Stimulated activated CD4-positive, alpha-beta T cell treated with anti-CD3 and anti-CD28 coated beads, Interleukin-2, amount 100 ng/mL, for 4 hours (primary cell): ENCODE data around the gene VBP1.
A peak's percentile ranks its signal among the peaks of the same experiment; 100 is the strongest.
"Not testable (repeated sequence)": the region's sequence is repeated elsewhere in the genome, so short reads cannot be mapped to it uniquely, and the experiment has no call there.

Experiments used
- DNase-seq: peaks from one replicate; pipeline ENCODE4 v3.0.0-alpha.2; 2020; ENCODE audit warnings: low read depth

Gene VBP1

GRCh38 chrX:155263854-155264628 is 47.8 kb downstream of the VBP1 start, which contains the start of gene RAB39B:
Gene RAB39B, minus strand, starts transcription at chrX:155264491. Its CDS starts 203 bp downstream, at chrX:155264288.
- peak; percentile 65 for DNase-seq

DNA sequence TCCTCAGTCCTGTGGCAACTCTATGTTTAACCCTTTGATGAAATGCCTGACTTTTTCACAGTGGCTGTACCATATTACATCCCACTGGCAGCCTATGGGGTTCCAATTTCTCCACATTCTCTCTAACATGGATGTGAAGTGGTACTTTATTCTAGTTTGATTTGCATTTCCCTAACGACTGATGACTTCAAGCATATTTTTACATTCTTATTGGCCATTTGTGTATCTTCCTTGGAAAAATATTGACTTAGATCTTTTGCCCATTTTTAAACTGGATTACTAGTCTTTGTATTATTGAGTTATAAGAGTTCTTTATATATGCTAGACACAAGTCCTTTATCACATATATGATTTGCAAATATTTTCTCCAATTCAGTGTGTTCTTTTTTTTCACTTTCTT is 50.2 kb downstream of the VBP1 start:
- DNase-seq = no peak

DNA sequence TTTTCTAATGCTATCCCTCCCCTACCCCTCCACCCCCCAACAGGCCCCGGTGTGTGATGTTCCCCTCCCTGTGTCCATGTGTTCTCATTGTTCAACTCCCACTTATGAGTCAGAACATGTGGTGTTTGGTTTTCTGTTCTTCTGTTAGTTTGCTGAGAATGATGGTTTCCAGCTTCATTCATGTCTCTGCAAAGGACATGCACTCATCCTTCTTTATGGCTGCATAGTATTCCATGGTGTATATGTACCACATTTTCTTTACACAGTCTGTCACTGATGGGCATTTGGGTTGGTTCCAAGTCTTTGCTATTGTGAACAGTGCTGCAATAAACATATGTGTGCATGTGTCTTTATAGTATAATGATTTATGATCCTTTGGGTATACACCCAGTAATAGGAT is 51.7 kb downstream of the VBP1 start:
- DNase-seq = not testable (repeated sequence)

- DNase-seq = no peak
These were observed 54.7 kb downstream of the VBP1 start for GRCh38 chrX:155270969-155271368.

- DNase-seq = no peak
These were observed 63.6 kb downstream of the VBP1 start for GRCh38 chrX:155279873-155280272.
